ENCODE measurements around the gene GRIA4.

The GRIA4 gene

GRCh38 chr11:105611572-105612441 lies 1.9 kb downstream of the GRIA4 start:
- in situ Hi-C loops (cut with HindIII; ENCODE audit: low pct_unique_long_range_greater_than_20kb, low sequenced_read_pairs), result no loop called here
- no peak for DNase-seq (ENCODE audit: low read depth in 1 of 2, low spot score in 1 of 2)
- TF ChIP-seq JUND (IDR thresholded peaks at IDR 0.05; ENCODE audit: low read depth), result no peak

DNA sequence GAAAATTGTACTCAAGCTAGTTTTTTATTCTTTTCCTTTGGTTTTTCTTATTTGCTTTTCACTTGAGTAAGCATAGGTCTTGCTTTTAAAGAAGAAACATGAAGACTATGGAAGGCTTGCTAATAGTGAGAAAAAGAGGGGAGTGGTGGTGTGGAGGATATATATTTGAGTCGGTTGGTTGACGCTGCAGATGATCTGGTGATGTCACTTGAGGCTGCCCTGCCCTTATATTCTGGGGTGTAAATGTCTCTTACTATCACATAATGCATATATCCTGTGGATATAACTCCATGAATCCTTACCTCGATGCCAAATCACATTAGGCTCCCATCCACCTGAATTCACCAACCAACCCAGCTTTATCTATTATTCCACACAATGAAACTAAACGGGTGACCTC lies 2.9 kb downstream of the GRIA4 start:
- TF ChIP-seq JUND (IDR thresholded peaks at IDR 0.05; ENCODE audit: low read depth), result no peak
- in situ Hi-C loops (cut with HindIII; ENCODE audit: low pct_unique_long_range_greater_than_20kb, low sequenced_read_pairs), result no loop called here

DNA sequence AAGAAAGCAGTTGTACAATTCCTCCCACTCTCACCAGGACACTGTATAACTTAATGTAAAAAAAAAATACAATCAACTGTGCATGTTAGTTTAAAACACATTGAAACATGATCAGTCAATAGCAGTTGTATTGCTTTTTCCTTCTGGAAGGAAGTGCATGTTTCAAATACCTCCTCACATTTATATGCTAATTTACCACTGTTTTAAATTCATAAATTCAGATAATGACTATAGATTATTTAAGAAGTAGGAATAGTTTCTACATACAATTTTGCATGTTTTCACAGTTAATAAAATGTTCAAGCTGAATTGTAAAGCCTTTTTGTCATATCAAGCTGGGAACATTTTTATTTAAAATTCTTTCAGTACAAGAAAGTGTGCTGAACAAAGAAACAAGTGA lies 3.3 kb downstream of the GRIA4 start:
- no peak for TF ChIP-seq JUND (IDR thresholded peaks at IDR 0.05; ENCODE audit: low read depth)
- no peak for DNase-seq (ENCODE audit: low read depth in 1 of 2, low spot score in 1 of 2)
- in situ Hi-C loops (cut with HindIII; ENCODE audit: low pct_unique_long_range_greater_than_20kb, low sequenced_read_pairs), result no loop called here

More for the DNA sequence above, 2.9 kb downstream of the GRIA4 start:
- no peak for DNase-seq (ENCODE audit: low read depth in 1 of 2, low spot score in 1 of 2)

GRCh38 chr11:105618343-105618955 lies 8.6 kb downstream of the GRIA4 start:
- in situ Hi-C loops (cut with HindIII; ENCODE audit: low pct_unique_long_range_greater_than_20kb, low sequenced_read_pairs), result no loop called here

DNA sequence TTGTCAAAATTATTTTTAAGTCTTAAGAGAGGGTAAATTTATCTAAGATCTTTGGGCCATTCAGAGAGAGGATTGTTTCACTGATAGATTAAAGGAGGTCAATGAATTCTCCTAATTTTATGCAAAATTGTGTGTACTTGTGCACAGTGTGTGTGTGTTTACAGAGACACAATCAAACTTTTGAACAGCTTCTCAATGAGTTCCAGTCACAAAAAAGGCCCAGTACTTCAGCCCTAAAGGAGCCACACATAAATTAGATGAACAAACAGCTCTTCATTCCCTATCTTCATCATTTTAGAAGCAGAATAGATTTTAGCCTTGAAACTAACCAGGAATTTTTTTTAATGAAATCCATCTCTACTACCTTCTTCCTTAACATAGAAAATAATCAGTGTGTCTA lies 9.7 kb downstream of the GRIA4 start:
- in situ Hi-C loops (cut with HindIII; ENCODE audit: low pct_unique_long_range_greater_than_20kb, low sequenced_read_pairs), result no loop called here
- DNase-seq (ENCODE audit: low read depth in 1 of 2, low spot score in 1 of 2), result no peak
- no peak for TF ChIP-seq JUND (IDR thresholded peaks at IDR 0.05; ENCODE audit: low read depth)

More at GRCh38 chr11:105618343-105618955, 8.6 kb downstream of the GRIA4 start:
- no peak for DNase-seq (ENCODE audit: low read depth in 1 of 2, low spot score in 1 of 2)
- no peak for TF ChIP-seq JUND (IDR thresholded peaks at IDR 0.05; ENCODE audit: low read depth)

- no peak for DNase-seq (ENCODE audit: low read depth in 1 of 2, low spot score in 1 of 2)
Measured at GRCh38 chr11:105622016-105622415, 12.1 kb downstream of the GRIA4 start.

DNA sequence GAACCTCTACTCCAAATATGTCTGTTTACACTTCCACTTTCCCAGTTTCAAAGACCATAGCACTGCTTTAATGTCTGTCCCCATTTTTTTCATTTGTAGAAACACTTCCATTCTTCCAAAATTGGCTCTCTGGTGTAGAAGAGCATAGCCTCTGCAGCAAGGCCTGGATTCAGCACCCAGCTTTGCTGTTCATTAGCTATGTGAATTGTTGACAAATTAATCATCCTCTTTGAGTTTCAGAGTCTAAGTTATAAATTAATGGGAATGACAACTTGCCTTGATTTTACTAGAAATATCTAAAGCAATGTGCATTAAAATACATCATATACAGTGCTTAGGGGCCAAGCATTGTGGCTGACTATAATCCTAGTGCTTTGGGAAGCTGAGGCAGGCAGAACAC lies 22.4 kb downstream of the GRIA4 start:
- no peak for DNase-seq (ENCODE audit: low read depth in 1 of 2, low spot score in 1 of 2)
- no peak for TF ChIP-seq JUND (IDR thresholded peaks at IDR 0.05; ENCODE audit: low read depth)
- in situ Hi-C loops (cut with HindIII; ENCODE audit: low pct_unique_long_range_greater_than_20kb, low sequenced_read_pairs), result no loop called here

More at GRCh38 chr11:105622016-105622415, 12.1 kb downstream of the GRIA4 start:
- TF ChIP-seq JUND (IDR thresholded peaks at IDR 0.05; ENCODE audit: low read depth), result no peak
- in situ Hi-C loops (cut with HindIII; ENCODE audit: low pct_unique_long_range_greater_than_20kb, low sequenced_read_pairs), result no loop called here

GRCh38 chr11:105635466-105635865 lies 25.6 kb downstream of the GRIA4 start:
- in situ Hi-C loops (cut with HindIII; ENCODE audit: low pct_unique_long_range_greater_than_20kb, low sequenced_read_pairs), result no loop called here
- DNase-seq (ENCODE audit: low read depth in 1 of 2, low spot score in 1 of 2), result no peak
- no peak for TF ChIP-seq JUND (IDR thresholded peaks at IDR 0.05; ENCODE audit: low read depth)

DNA sequence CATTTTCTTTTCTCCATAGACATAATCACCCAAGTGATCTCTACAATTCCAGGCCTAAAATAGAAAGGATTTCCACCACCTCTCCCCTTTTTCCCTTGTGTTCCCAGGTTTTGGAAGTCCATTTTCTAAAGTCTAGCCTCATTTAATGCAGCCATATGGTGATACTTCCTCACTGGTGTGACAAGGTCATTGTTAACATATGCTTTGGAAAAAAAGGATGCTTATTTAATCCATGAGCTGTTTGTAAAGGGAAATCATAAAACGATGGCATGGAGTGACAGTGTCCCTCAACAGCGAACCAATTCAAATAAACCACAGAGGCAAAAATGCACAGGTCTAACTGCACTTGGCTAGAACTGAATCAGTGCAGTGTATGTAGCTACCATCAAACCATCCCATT lies 26.6 kb downstream of the GRIA4 start:
- TF ChIP-seq JUND (IDR thresholded peaks at IDR 0.05; ENCODE audit: low read depth), result no peak
- DNase-seq (ENCODE audit: low read depth in 1 of 2, low spot score in 1 of 2), result no peak
- in situ Hi-C loops (cut with HindIII; ENCODE audit: low pct_unique_long_range_greater_than_20kb, low sequenced_read_pairs), result no loop called here

DNA sequence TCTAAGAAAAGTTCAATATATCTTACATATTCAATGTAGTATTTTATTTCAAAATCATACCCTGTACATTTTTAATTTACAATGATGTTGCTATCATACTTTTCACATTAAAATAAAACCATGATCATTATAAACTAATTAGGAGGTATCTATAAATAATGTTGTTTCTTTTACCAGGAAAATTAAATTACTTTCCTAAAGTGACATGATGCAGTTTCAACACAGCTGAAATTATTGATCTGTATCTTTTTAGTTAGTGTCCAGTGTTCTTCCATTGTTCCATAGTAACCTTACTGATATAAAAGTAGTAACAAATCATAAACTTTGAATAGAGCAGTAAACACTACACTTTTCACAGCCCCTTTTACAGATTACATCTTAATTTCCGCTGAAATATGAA lies 29.7 kb downstream of the GRIA4 start:
- no peak for DNase-seq (ENCODE audit: low read depth in 1 of 2, low spot score in 1 of 2)
- in situ Hi-C loops (cut with HindIII; ENCODE audit: low pct_unique_long_range_greater_than_20kb, low sequenced_read_pairs), result no loop called here
- no peak for TF ChIP-seq JUND (IDR thresholded peaks at IDR 0.05; ENCODE audit: low read depth)

DNA sequence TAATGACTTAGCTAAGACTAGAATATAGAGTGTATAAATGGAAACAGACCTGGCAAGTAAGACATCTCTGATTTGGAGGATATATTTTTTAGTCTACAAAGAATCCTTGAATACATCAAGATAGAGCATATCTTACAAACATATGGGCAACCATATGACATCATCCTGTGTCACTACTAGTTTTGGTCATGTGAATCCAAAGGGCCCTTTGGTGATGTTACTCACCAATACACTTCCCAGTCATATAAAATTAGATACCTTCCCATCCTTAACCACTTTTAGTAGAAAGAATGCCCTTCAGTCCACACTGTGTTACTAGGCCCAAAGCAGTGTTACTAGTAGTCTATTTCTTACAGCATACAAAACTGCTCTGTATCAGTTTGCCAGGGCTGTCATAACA lies 31.6 kb downstream of the GRIA4 start:
- in situ Hi-C loops (cut with HindIII; ENCODE audit: low pct_unique_long_range_greater_than_20kb, low sequenced_read_pairs), result no loop called here
- DNase-seq (ENCODE audit: low read depth in 1 of 2, low spot score in 1 of 2), result no peak
- TF ChIP-seq JUND (IDR thresholded peaks at IDR 0.05; ENCODE audit: low read depth), result no peak

- DNase-seq (ENCODE audit: low read depth in 1 of 2, low spot score in 1 of 2), result no peak
- in situ Hi-C loops (cut with HindIII; ENCODE audit: low pct_unique_long_range_greater_than_20kb, low sequenced_read_pairs), result no loop called here
- TF ChIP-seq JUND (IDR thresholded peaks at IDR 0.05; ENCODE audit: low read depth), result no peak
Measured at GRCh38 chr11:105642870-105643269, 33.0 kb downstream of the GRIA4 start.

GRCh38 chr11:105644839-105645573 lies 35.1 kb downstream of the GRIA4 start:
- in situ Hi-C loops (cut with HindIII; ENCODE audit: low pct_unique_long_range_greater_than_20kb, low sequenced_read_pairs), result no loop called here
- DNase-seq (ENCODE audit: low read depth in 1 of 2, low spot score in 1 of 2), result no peak
- TF ChIP-seq JUND (IDR thresholded peaks at IDR 0.05; ENCODE audit: low read depth), result no peak

All from T47D (cell line).